Measurements from ENCODE around the gene PTPRN2.
"Not testable (repeated sequence)": the region's sequence is repeated elsewhere in the genome, so short reads cannot be mapped to it uniquely, and the experiment has no call there.

PTPRN2 gene

GRCh38 chr7:157711353-157711888 lies 876.2 kb downstream of the PTPRN2 start:
- no peak for FAIRE-seq

- no peak for FAIRE-seq
These were observed 877.2 kb downstream of the PTPRN2 start for GRCh38 chr7:157710396-157710795.

- no peak for FAIRE-seq
These were observed 877.9 kb downstream of the PTPRN2 start for GRCh38 chr7:157709531-157710251.

GRCh38 chr7:157708919-157709295 lies 878.7 kb downstream of the PTPRN2 start:
- FAIRE-seq: no peak

GRCh38 chr7:157707983-157708918 lies 879.4 kb downstream of the PTPRN2 start:
- no peak for FAIRE-seq

- no peak for FAIRE-seq
These were observed 883.3 kb downstream of the PTPRN2 start for GRCh38 chr7:157704365-157704764.

- no peak for FAIRE-seq
These were observed 884.0 kb downstream of the PTPRN2 start for GRCh38 chr7:157703534-157704195.

- FAIRE-seq: no peak
These were observed 884.5 kb downstream of the PTPRN2 start for GRCh38 chr7:157703131-157703530.

- no peak for FAIRE-seq
These were observed 885.2 kb downstream of the PTPRN2 start for GRCh38 chr7:157702311-157703023.

GRCh38 chr7:157701395-157702180 lies 886.0 kb downstream of the PTPRN2 start:
- FAIRE-seq: not testable (repeated sequence)

- no peak for FAIRE-seq
These were observed 887.2 kb downstream of the PTPRN2 start for GRCh38 chr7:157700231-157701005.

- FAIRE-seq: no peak
These were observed 888.1 kb downstream of the PTPRN2 start for GRCh38 chr7:157699357-157700013.

GRCh38 chr7:157697287-157697686 lies 890.3 kb downstream of the PTPRN2 start:
- FAIRE-seq: not testable (repeated sequence)

- not testable (repeated sequence) for FAIRE-seq
These were observed 892.0 kb downstream of the PTPRN2 start for GRCh38 chr7:157695609-157696008.

GRCh38 chr7:157694376-157694665 lies 893.3 kb downstream of the PTPRN2 start:
- FAIRE-seq: no peak

GRCh38 chr7:157693521-157694375 lies 893.9 kb downstream of the PTPRN2 start:
- FAIRE-seq: no peak

GRCh38 chr7:157693071-157693520 lies 894.5 kb downstream of the PTPRN2 start:
- no peak for FAIRE-seq

- FAIRE-seq: no peak
These were observed 895.1 kb downstream of the PTPRN2 start for GRCh38 chr7:157692460-157693011.
